Osteoblast (primary cell): Measurements from ENCODE around the gene RALGPS1. TPM values are rescaled to one million over a fixed set of nuclear protein-coding genes. Genes with fewer than 3 reads are reported as not detected.

ENCODE experiments used
- DNase-seq: peaks from one replicate; pipeline ENCODE4 v3.0.0; 2011; ENCODE audit warnings: low spot score, mixed read lengths; ENCODE audit not compliant: insufficient read length; ENCODE audit errors: missing footprints
- H2AFZ ChIP-seq: 2 replicates; pipeline ENCODE4 v1.6.0; 2011; ENCODE audit warnings: mild to moderate bottlenecking, low read length
- H3K27ac ChIP-seq: 2 replicates; pipeline ENCODE4 v1.5.1; 2011; ENCODE audit warnings: mild to moderate bottlenecking, low read depth, low read length, moderate library complexity
- H3K27me3 ChIP-seq: 2 replicates; pipeline ENCODE4 v1.6.0; 2012; ENCODE audit warnings: mild to moderate bottlenecking, control low read depth, inconsistent platforms, low read length, moderate library complexity; ENCODE audit not compliant: insufficient read depth
- H3K36me3 ChIP-seq: 2 replicates; pipeline ENCODE4 v1.5.1; 2011; ENCODE audit warnings: mild to moderate bottlenecking, low read length, control low read depth, moderate library complexity; ENCODE audit not compliant: insufficient read depth
- H3K4me1 ChIP-seq: 2 replicates; pipeline ENCODE4 v1.5.1; 2011; ENCODE audit warnings: mild to moderate bottlenecking, low read length, control low read depth, moderate library complexity; ENCODE audit not compliant: insufficient read depth
- H3K4me2 ChIP-seq: 2 replicates; pipeline ENCODE4 v1.6.0; 2011; ENCODE audit warnings: mild to moderate bottlenecking, low read length; ENCODE audit not compliant: insufficient read depth
- H3K4me3 ChIP-seq: fragments of 200-600 bp; sonication (generic); 3 replicates; pipeline ENCODE4 v1.5.1; 2012; ENCODE audit warnings: mild to moderate bottlenecking, low read length, inconsistent platforms; ENCODE audit not compliant: insufficient read depth
- H3K79me2 ChIP-seq: 2 replicates; pipeline ENCODE4 v1.6.0; 2012; ENCODE audit warnings: mild to moderate bottlenecking, low read length, control low read depth, inconsistent platforms; ENCODE audit not compliant: insufficient read depth
- H3K9me3 ChIP-seq: 2 replicates; pipeline ENCODE4 v1.5.1; 2011; ENCODE audit warnings: low read depth, low read length, control low read depth
- H4K20me1 ChIP-seq: 2 replicates; pipeline ENCODE4 v1.6.0; 2012; ENCODE audit warnings: mild to moderate bottlenecking, low read length, control low read depth; ENCODE audit not compliant: insufficient read depth
- CTCF ChIP-seq: IDR thresholded peaks from 2 replicates; pipeline ENCODE4 v1.5.1; 2011; ENCODE audit warnings: mild to moderate bottlenecking, low read depth, low read length, moderate library complexity; ENCODE audit errors: extremely low read depth
- total RNA-seq: library from RNA; depleted of rRNA; stranded (reverse); fragments of >200 nt; gene quantifications from 2 replicates; pipeline ENCODE4 v1.2.3, GENCODE V29; 2012

RALGPS1 gene
- total RNA-seq, 1 donor: 5.1 TPM

DNA sequence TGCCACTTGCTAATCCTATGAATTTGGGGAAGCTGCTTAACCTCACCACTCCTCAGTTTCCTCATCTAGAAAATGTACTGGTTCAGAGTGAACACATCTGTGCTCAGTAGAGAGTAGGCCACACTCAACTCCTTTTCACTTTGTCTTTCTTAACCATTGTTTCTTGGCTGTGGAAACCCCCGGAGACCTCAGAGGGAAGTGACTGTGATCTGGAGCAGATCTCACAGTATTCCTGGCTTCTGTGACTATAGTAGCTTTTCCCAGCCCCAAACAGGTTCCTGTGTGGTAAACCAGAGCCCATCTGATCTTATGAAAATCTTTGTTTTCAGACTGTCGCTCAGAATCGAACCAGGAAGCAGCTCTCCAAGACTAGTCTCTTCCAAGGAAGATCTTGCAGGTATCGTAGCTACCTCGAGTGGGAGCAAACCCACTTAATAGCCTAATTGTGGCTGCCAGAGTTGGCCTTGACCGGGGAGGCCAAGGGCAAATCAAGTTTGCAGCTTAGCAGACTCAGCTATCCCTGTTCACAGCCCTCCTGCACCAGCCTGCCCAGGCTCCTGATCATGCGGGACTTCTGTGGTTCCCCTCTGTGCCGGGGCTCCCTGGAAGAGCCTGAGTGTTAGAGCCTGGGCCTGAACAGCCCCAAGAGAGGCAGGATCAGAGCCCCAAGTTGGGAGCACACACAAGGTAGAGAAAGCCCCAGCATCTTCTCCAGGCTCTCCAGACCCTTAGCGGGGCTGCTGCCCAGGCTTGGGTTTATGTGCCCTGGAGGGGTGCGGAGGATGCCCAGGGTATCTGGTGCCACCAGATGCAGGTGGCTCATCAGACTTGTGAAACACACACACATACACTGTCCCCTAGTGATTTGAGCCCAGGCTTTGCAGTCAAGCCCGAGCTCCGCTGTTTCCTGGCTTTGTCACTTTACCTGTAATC lies 260.1 kb downstream of the RALGPS1 start:
- no peak overlapping the region for H3K4me3 ChIP-seq
- no peaks in the 10 kb centered on the region for H3K9me3 ChIP-seq
- no peaks in the 10 kb centered on the region for H3K4me1 ChIP-seq
- no peaks in the 10 kb centered on the region for H3K27me3 ChIP-seq
- no peak for TF ChIP-seq CTCF
- DNase-seq: peak; percentile 51
- no peaks in the 10 kb centered on the region for H4K20me1 ChIP-seq
- H3K27ac ChIP-seq: no peak overlapping the region
- H3K4me2 ChIP-seq: no peak overlapping the region
- no peak overlapping the region for H2AFZ ChIP-seq
- H3K79me2 ChIP-seq: no peaks in the 10 kb centered on the region
- H3K36me3 ChIP-seq: no peaks in the 10 kb centered on the region

DNA sequence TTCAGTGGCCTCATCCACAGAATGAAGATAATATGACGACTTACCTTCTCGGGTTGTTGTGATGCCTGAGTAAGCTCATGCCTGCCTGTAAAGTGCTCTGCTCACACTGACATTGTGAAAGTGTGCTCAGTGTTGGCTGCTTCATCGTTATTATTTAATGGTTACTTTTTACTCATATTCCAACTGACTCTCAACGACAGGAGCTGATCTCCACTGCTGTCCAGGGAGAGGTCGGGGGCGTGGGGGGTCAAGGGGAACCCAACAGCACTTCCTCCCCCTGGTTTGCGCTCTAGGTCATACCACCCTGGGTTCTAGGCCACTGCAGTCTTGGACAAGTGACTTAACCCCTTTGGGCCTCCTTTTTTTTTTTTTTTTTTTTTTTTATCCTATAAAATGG lies 260.7 kb downstream of the RALGPS1 start:
- H3K4me1 ChIP-seq: no peaks in the 10 kb centered on the region
- H3K9me3 ChIP-seq: no peaks in the 10 kb centered on the region
- TF ChIP-seq CTCF: no peak
- no peaks in the 10 kb centered on the region for H3K79me2 ChIP-seq
- H3K4me3 ChIP-seq: no peak overlapping the region
- no peak overlapping the region for H3K4me2 ChIP-seq
- no peak overlapping the region for H3K27ac ChIP-seq
- no peak overlapping the region for H2AFZ ChIP-seq
- H4K20me1 ChIP-seq: no peaks in the 10 kb centered on the region
- no peak for DNase-seq
- no peaks in the 10 kb centered on the region for H3K27me3 ChIP-seq
- no peaks in the 10 kb centered on the region for H3K36me3 ChIP-seq

DNA sequence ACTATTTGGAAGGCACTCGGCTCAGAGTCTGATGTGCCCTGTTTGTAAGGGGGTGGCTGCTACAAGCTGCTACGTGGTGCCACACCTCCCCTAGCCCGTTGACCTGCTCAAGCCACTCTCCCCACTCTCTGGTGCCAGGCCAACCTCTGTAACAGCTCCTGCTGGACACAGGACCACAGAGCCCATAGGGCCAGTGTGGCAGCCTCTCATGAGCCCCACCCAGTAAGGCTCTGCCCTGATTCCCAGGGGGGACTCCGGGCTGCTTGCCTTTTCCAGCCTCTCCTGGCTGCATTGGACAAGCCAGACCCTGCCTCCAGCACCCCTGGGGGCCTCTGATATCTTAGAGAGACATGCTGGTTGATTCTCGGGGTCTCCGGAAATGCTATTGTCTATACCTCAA lies 261.2 kb downstream of the RALGPS1 start:
- no peak overlapping the region for H3K27ac ChIP-seq

More for the DNA sequence above, 261.2 kb downstream of the RALGPS1 start:
- Histone ChIP-seq H3K4me2 (no peak overlapping the region), H3K9me3 (no peaks in the 10 kb centered on the region), H3K27me3 (no peaks in the 10 kb centered on the region), H3K36me3 (no peaks in the 10 kb centered on the region), H3K4me1 (no peaks in the 10 kb centered on the region), H2AFZ (peak overlapping the region; percentile 29), H4K20me1 (no peaks in the 10 kb centered on the region), H3K79me2 (no peaks in the 10 kb centered on the region), H3K4me3 (no peak overlapping the region)
- no peak for TF ChIP-seq CTCF
- DNase-seq: peak; percentile 52
